Activated CD8-positive, alpha-beta memory T cell treated with anti-CD3 and anti-CD28 coated beads, Interleukin-2, amount 50 U/mL, for 4 hours (primary cell): ENCODE measurements around the gene TPM2.
"Not testable (repeated sequence)": the region's sequence is repeated elsewhere in the genome, so short reads cannot be mapped to it uniquely, and the experiment has no call there.

Source experiments
- DNase-seq: peaks from one replicate; pipeline ENCODE4 v3.0.0-alpha.2; 2020

TPM2 gene

GRCh38 chr9:35650341-35651158 is 39.2 kb downstream of the TPM2 start, which contains the start of gene SIT1:
SIT1 (minus strand) TSS chr9:35650931; CDS start chr9:35650853, 78 bp downstream.
- DNase-seq: no peak

GRCh38 chr9:35649431-35650340 is 40.0 kb downstream of the TPM2 start:
- DNase-seq: no peak

GRCh38 chr9:35646533-35647265 is 43.0 kb downstream of the TPM2 start:
- DNase-seq: peak; percentile 92

- no peak for DNase-seq
Observed at GRCh38 chr9:35646153-35646532, 43.6 kb downstream of the TPM2 start.

GRCh38 chr9:35645736-35646135 is 44.0 kb downstream of the TPM2 start:
- DNase-seq: not testable (repeated sequence)

- no peak for DNase-seq
Observed at GRCh38 chr9:35643046-35643445, 46.7 kb downstream of the TPM2 start.

- DNase-seq: not testable (repeated sequence)
Observed at GRCh38 chr9:35641478-35641877, 48.2 kb downstream of the TPM2 start.

- DNase-seq: not testable (repeated sequence)
Observed at GRCh38 chr9:35640431-35640830, 49.3 kb downstream of the TPM2 start.

GRCh38 chr9:35639631-35640030 is 50.1 kb downstream of the TPM2 start:
- DNase-seq: no peak

- DNase-seq: not testable (repeated sequence)
Observed at GRCh38 chr9:35639225-35639624, 50.5 kb downstream of the TPM2 start.

- DNase-seq: not testable (repeated sequence)
Observed at GRCh38 chr9:35638751-35639150, 51.0 kb downstream of the TPM2 start.

GRCh38 chr9:35637427-35637955 is 52.2 kb downstream of the TPM2 start:
- DNase-seq: not testable (repeated sequence)

GRCh38 chr9:35636877-35637246 is 52.9 kb downstream of the TPM2 start:
- not testable (repeated sequence) for DNase-seq

- DNase-seq: no peak
Observed at GRCh38 chr9:35636135-35636876, 53.4 kb downstream of the TPM2 start.

- no peak for DNase-seq
Observed at GRCh38 chr9:35635730-35636129, 54.0 kb downstream of the TPM2 start.
